Measurements from ENCODE around the gene DDX25. TPM values are rescaled to one million over a fixed set of nuclear protein-coding genes. Genes with fewer than 3 reads are reported as not detected.

Gene DDX25
- total RNA-seq, 2 donors from 2014 or later: 3.3 to 8.4 TPM

GRCh38 chr11:125890447-125891100 lies 13.7 kb upstream of the DDX25 start:
- no peak for TF ChIP-seq CTCF (conservative IDR thresholded peaks at IDR 0.05)
- H3K36me3 Mint-ChIP-seq (ENCODE audit: low read depth): peaks cover 27% of the 10 kb centered on the region
- H3K4me1 Mint-ChIP-seq: peaks cover 11% of the 10 kb centered on the region
- Histone ChIP-seq H3K27me3 (ENCODE audit: control insufficient read depth, insufficient read depth, low read length, poor library complexity, severe bottlenecking) (no peaks in the 10 kb centered on the region), H3K9me3 (ENCODE audit: control insufficient read depth, low read length) (no peaks in the 10 kb centered on the region), H3K4me1 (ENCODE audit: control insufficient read depth, insufficient read depth, low read length) (peaks cover 3% of the 10 kb centered on the region), H3K9ac (ENCODE audit: extremely low read depth, low read length, poor library complexity, severe bottlenecking) (no peak overlapping the region), H3K36me3 (ENCODE audit: control insufficient read depth, insufficient read depth, low read length) (peaks cover 36% of the 10 kb centered on the region), H3K4me3 (ENCODE audit: low read length) (no peak overlapping the region), H3K27ac (ENCODE audit: low read depth, low read length) (no peak overlapping the region)
- peak overlapping the region; percentile 56 for H3K27ac Mint-ChIP-seq
- no peak overlapping the region for H3K4me3 Mint-ChIP-seq
- peaks cover 14% of the 10 kb centered on the region for H3K27me3 Mint-ChIP-seq (ENCODE audit: insufficient read depth)
- H3K9me3 Mint-ChIP-seq: peaks cover 16% of the 10 kb centered on the region
- DNase-seq: no peak
- WGBS, 2 experiments (ENCODE audit: insufficient coverage in 1 of 2, insufficient read length in 1 of 2): 60 to 81% methylated on average over 1 to 2 of the region's 3 CpGs

GRCh38 chr11:125892071-125892470 lies 12.2 kb upstream of the DDX25 start:
- Histone ChIP-seq H3K9ac (ENCODE audit: extremely low read depth, low read length, poor library complexity, severe bottlenecking) (no peak overlapping the region), H3K36me3 (ENCODE audit: control insufficient read depth, insufficient read depth, low read length) (peaks cover 36% of the 10 kb centered on the region), H3K27me3 (ENCODE audit: control insufficient read depth, insufficient read depth, low read length, poor library complexity, severe bottlenecking) (no peaks in the 10 kb centered on the region), H3K4me1 (ENCODE audit: control insufficient read depth, insufficient read depth, low read length) (peaks cover 3% of the 10 kb centered on the region), H3K4me3 (ENCODE audit: low read length) (no peak overlapping the region), H3K9me3 (ENCODE audit: control insufficient read depth, low read length) (no peaks in the 10 kb centered on the region), H3K27ac (ENCODE audit: low read depth, low read length) (no peak overlapping the region)
- TF ChIP-seq CTCF (conservative IDR thresholded peaks at IDR 0.05): no peak
- peaks cover 16% of the 10 kb centered on the region for H3K4me1 Mint-ChIP-seq
- no peak overlapping the region for H3K27ac Mint-ChIP-seq
- peaks cover 3% of the 10 kb centered on the region for H3K27me3 Mint-ChIP-seq (ENCODE audit: insufficient read depth)
- H3K4me3 Mint-ChIP-seq: no peak overlapping the region
- peaks cover 4% of the 10 kb centered on the region for H3K9me3 Mint-ChIP-seq
- H3K36me3 Mint-ChIP-seq (ENCODE audit: low read depth): peaks cover 27% of the 10 kb centered on the region
- DNase-seq: no peak

GRCh38 chr11:125892994-125893393 lies 11.3 kb upstream of the DDX25 start:
- Histone ChIP-seq H3K27ac (ENCODE audit: low read depth, low read length) (no peak overlapping the region), H3K4me3 (ENCODE audit: low read length) (no peak overlapping the region), H3K36me3 (ENCODE audit: control insufficient read depth, insufficient read depth, low read length) (peaks cover 40% of the 10 kb centered on the region), H3K9me3 (ENCODE audit: control insufficient read depth, low read length) (no peaks in the 10 kb centered on the region), H3K4me1 (ENCODE audit: control insufficient read depth, insufficient read depth, low read length) (peaks cover 3% of the 10 kb centered on the region), H3K27me3 (ENCODE audit: control insufficient read depth, insufficient read depth, low read length, poor library complexity, severe bottlenecking) (no peaks in the 10 kb centered on the region), H3K9ac (ENCODE audit: extremely low read depth, low read length, poor library complexity, severe bottlenecking) (no peak overlapping the region)
- no peaks in the 10 kb centered on the region for H3K27me3 Mint-ChIP-seq (ENCODE audit: insufficient read depth)
- H3K9me3 Mint-ChIP-seq: no peaks in the 10 kb centered on the region
- H3K36me3 Mint-ChIP-seq (ENCODE audit: low read depth): peaks cover 30% of the 10 kb centered on the region
- H3K27ac Mint-ChIP-seq: no peak overlapping the region
- H3K4me1 Mint-ChIP-seq: peaks cover 16% of the 10 kb centered on the region
- TF ChIP-seq CTCF (conservative IDR thresholded peaks at IDR 0.05): no peak
- no peak for DNase-seq
- H3K4me3 Mint-ChIP-seq: no peak overlapping the region
